ENCODE data around the gene POMGNT2.
A peak's percentile ranks its signal among the peaks of the same experiment; 100 is the strongest.

Gene POMGNT2

GRCh38 chr3:43105596-43106292, at the start of gene POMGNT2:
POMGNT2 (minus strand) TSS chr3:43106079; CDS start chr3:43081431, 24,648 bp downstream.
- DNase-seq, result peak; percentile 86

GRCh38 chr3:43154980-43155379, 49.1 kb upstream of the POMGNT2 start:
- DNase-seq, result no peak

GRCh38 chr3:43153216-43154083, 47.6 kb upstream of the POMGNT2 start:
- DNase-seq, result peak; percentile 74

GRCh38 chr3:43152649-43153048, 46.8 kb upstream of the POMGNT2 start:
- DNase-seq, result no peak

GRCh38 chr3:43148033-43148432, 42.2 kb upstream of the POMGNT2 start:
- DNase-seq, result no peak

- DNase-seq, result no peak
Observed at GRCh38 chr3:43146599-43146998, 40.7 kb upstream of the POMGNT2 start.

GRCh38 chr3:43144761-43145490, 39.0 kb upstream of the POMGNT2 start:
- peak; percentile 50 for DNase-seq

GRCh38 chr3:43142472-43142871, 36.6 kb upstream of the POMGNT2 start:
- DNase-seq, result no peak

- DNase-seq, result no peak
Observed at GRCh38 chr3:43138488-43139231, 32.8 kb upstream of the POMGNT2 start.

GRCh38 chr3:43132870-43133636, 27.2 kb upstream of the POMGNT2 start:
- no peak for DNase-seq

GRCh38 chr3:43132193-43132592, 26.3 kb upstream of the POMGNT2 start:
- DNase-seq, result no peak

GRCh38 chr3:43128464-43128863, 22.6 kb upstream of the POMGNT2 start:
- DNase-seq, result peak; percentile 9

GRCh38 chr3:43126536-43126935, 20.7 kb upstream of the POMGNT2 start:
- peak; percentile 44 for DNase-seq

GRCh38 chr3:43123895-43124294, 18.0 kb upstream of the POMGNT2 start:
- DNase-seq, result no peak

GRCh38 chr3:43120937-43121336, 15.1 kb upstream of the POMGNT2 start:
- no peak for DNase-seq

GRCh38 chr3:43117257-43117656, 11.4 kb upstream of the POMGNT2 start:
- no peak for DNase-seq

GRCh38 chr3:43113671-43114070, 7.8 kb upstream of the POMGNT2 start:
- DNase-seq, result no peak

GRCh38 chr3:43106293-43106628, 382 bp upstream of the POMGNT2 start:
- DNase-seq, result peak; percentile 2

GRCh38 chr3:43104660-43105595, 951 bp downstream of the POMGNT2 start:
- DNase-seq, result no peak

- DNase-seq, result no peak
Observed at GRCh38 chr3:43104039-43104438, 1.8 kb downstream of the POMGNT2 start.
